GM18907 (cell line): Measurements from ENCODE around the gene USP17L22.
"Not testable (repeated sequence)": the region's sequence is repeated elsewhere in the genome, so short reads cannot be mapped to it uniquely, and the experiment has no call there.

ENCODE experiments used
- ATAC-seq: cut with Tn5 transposase; IDR thresholded peaks from one replicate; pipeline ENCODE4 v1.9.1; 2021; ENCODE audit warnings: mild to moderate bottlenecking, moderate library complexity; ENCODE audit not compliant: unreplicated experiment

USP17L22 gene

GRCh38 chr4:9267319-9267718 is at the start of gene USP17L22:
Gene USP17L22 (plus strand): TSS chr4:9267619. CDS start chr4:9267619, 0 bp downstream.
- ATAC-seq, result not testable (repeated sequence)

- not testable (repeated sequence) for ATAC-seq
These were observed 47.6 kb upstream of the USP17L22 start, which contains the start of gene USP17L12 for GRCh38 chr4:9219852-9220251. Gene USP17L12 (plus strand): TSS chr4:9220152. CDS start chr4:9220152, 0 bp downstream.

GRCh38 chr4:9224596-9224995 is 42.8 kb upstream of the USP17L22 start, which contains the start of gene USP17L13:
Gene USP17L13 (plus strand): TSS chr4:9224896. CDS start chr4:9224896, 0 bp downstream.
- not testable (repeated sequence) for ATAC-seq

- not testable (repeated sequence) for ATAC-seq
These were observed 37.2 kb upstream of the USP17L22 start for GRCh38 chr4:9230249-9230648.

GRCh38 chr4:9234085-9234484 is 33.3 kb upstream of the USP17L22 start, which contains the start of gene USP17L15:
Gene USP17L15 (plus strand): TSS chr4:9234385. CDS start chr4:9234385, 0 bp downstream.
- ATAC-seq, result not testable (repeated sequence)

GRCh38 chr4:9238461-9238860 is 29.0 kb upstream of the USP17L22 start:
- ATAC-seq, result not testable (repeated sequence)

GRCh38 chr4:9243579-9243978 is 23.8 kb upstream of the USP17L22 start, which contains the start of gene USP17L17:
Gene USP17L17 (plus strand): TSS chr4:9243879. CDS start chr4:9243879, 0 bp downstream.
- ATAC-seq, result not testable (repeated sequence)

GRCh38 chr4:9247953-9248680 is 19.3 kb upstream of the USP17L22 start, which contains the start of gene USP17L18:
Gene USP17L18 (plus strand): TSS chr4:9248630. CDS start chr4:9248630, 0 bp downstream.
- ATAC-seq, result not testable (repeated sequence)

GRCh38 chr4:9253078-9253477 is 14.3 kb upstream of the USP17L22 start, which contains the start of gene USP17L19:
Gene USP17L19 (plus strand): TSS chr4:9253378. CDS start chr4:9253378, 0 bp downstream.
- not testable (repeated sequence) for ATAC-seq

GRCh38 chr4:9257824-9258223 is 9.6 kb upstream of the USP17L22 start, which contains the start of gene USP17L20:
Gene USP17L20 (plus strand): TSS chr4:9258124. CDS start chr4:9258124, 0 bp downstream.
- ATAC-seq, result not testable (repeated sequence)

GRCh38 chr4:9262572-9262971 is 4.8 kb upstream of the USP17L22 start, which contains the start of gene USP17L21:
Gene USP17L21 (plus strand): TSS chr4:9262872. CDS start chr4:9262872, 0 bp downstream.
- ATAC-seq, result not testable (repeated sequence)

- ATAC-seq, result not testable (repeated sequence)
These were observed 4.3 kb downstream of the USP17L22 start for GRCh38 chr4:9271719-9272118.
